ENCODE results near the gene FHOD3.

The FHOD3 gene

DNA sequence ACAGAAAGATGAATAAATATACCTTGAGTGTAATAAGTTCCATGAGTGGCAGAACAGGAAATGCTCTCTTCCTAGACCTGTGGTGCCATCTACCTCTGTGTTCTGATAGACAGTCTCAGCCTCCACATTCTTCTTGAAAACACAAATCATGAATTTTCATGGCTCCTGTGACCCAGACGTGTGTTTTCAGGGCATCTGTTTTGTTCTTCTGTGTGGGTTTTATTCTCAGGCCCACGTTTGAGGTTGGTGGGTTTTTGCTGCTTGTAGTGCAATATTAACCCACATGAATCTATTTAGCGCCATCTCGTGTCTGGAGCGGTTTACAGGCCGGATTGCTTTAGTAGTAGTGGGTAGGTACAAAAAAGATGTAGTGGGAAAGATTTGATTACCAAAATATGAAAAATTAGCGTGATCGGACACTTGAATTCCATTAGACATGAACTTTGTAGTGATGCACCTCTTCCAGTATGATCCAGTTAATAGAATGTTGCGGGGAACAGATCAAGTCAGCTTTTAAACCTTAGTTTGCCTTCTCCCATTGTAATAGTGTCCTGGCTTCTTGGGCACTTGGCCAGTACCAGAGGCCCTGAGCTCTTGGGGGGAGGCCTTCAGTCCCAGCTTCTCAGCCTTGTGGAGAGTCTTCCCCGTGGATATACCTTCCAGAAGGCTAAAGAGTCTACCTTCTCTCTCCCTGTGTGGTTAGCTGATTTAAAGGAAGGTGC is 274.8 kb downstream of the FHOD3 start:
- no peak overlapping the region for H3K27ac ChIP-seq
- TF ChIP-seq CTCF (IDR thresholded peaks at IDR 0.05): peak; percentile 37
- peak; percentile 60 for DNase-seq (ENCODE audit: low spot score)
- H3K4me3 ChIP-seq: peak overlapping the region; percentile 25

GRCh38 chr18:36576339-36576738 is 278.8 kb downstream of the FHOD3 start:
- no peak for TF ChIP-seq CTCF (IDR thresholded peaks at IDR 0.05)
- Histone ChIP-seq H3K27ac (no peak overlapping the region), H3K4me3 (no peak overlapping the region)
- DNase-seq (ENCODE audit: low spot score): no peak

DNA sequence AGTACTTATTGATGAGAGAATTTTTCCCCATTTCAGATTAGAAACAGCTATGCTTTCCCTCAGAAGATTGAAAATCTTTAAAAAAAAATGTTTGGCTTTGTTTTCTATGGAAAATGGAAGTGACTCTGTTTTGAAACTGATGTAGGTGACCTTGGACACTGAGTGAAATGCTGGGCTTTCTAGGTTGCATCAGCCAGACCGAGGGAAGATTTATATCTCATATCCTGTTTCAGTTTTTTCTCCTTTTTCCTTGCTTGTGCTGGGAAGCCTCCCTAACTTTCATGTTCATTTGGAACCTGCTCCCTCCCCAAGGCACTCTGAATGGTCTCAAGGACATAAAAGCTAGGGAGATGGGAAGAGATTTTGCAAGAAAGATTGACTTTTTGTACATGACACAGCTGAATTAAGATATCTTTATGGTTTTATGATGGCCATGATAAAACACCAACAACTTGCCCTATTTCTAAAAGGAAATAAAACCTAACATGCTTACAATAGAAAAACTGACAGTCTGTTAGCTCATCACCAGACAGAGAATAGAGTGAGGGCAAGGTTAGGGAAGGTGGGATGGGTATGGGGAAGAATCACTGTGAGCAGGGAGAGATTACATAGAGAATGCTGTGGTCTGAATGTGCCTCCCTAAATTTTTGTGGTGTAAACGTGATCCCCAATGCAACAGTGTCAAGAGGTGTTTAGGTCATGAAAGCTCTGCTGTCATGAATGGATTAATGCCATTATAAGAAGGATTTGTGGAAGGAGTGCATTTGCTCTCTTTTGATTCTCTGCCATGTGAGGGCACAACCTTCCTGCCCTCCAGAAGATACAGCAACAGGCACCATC is 281.6 kb downstream of the FHOD3 start:
- Histone ChIP-seq H3K27ac (no peak overlapping the region), H3K4me3 (no peak overlapping the region)
- TF ChIP-seq CTCF (IDR thresholded peaks at IDR 0.05): no peak
- peak; percentile 24 for DNase-seq (ENCODE audit: low spot score)

DNA sequence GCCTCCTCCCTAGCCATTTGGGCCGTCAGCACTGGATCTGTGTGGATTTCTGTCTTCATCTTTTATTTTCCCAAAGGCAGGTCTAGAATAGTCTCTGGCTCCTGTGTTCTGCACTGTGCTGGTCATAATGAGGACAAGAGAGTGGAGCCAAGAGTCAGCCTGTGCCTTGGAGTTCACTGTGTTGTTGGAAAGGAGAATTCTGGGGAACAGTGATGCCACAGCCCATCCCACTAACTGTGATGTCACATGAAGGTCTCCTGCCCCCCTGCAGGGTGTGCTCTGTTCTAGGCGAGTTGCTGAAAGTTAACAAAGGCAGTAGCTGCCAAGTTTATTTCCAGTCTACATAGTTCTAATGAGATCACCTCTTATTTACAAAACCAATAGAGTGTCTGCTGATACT is 282.8 kb downstream of the FHOD3 start:
- peak; percentile 61 for DNase-seq (ENCODE audit: low spot score)
- peak overlapping the region; percentile 69 to 80 for H3K27ac ChIP-seq
- TF ChIP-seq CTCF (IDR thresholded peaks at IDR 0.05): no peak
- H3K4me3 ChIP-seq: no peak overlapping the region

DNA sequence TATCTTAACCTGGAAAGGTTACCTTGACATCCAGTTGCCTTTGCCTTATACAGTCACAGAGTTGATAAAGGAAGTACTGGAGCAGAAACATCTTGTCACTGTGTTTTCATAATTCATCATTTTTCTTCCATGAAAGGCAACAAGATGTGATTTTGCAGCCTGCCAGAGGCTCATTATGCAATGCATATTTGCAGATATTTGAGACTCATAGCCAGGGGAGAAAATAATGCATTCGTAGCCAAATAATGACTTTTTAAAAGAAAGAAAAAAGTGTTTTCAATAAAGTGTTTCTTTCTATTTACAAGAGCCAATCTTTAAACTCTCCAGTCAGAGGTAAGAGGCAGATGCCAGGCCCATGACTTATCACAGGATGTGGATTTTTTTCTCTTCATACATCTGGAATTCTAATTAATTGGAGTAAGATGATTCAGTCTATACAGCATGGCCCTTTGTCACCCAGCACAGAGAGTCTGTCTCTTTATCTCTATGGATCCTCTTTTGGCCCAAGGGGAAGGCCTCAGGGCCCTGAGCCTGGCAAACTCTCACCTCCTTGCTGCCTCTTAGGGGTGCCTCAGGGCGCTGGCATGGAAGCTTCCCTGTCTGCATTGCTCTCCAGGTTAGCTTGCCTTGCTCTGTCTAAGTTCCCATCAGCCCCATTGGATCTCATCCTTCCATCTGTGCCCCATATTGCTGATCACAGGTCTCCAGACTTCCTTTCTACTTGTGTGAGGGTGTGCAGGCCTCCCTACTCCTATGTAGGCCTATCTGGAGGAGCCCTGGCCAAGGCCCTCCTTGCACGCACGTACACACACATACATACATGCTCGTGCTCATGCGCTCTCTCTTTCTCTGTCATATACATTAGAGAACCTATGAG is 283.6 kb downstream of the FHOD3 start:
- Histone ChIP-seq H3K4me3 (no peak overlapping the region), H3K27ac (peak overlapping the region; percentile 69 to 80)
- TF ChIP-seq CTCF (IDR thresholded peaks at IDR 0.05): no peak
- DNase-seq (ENCODE audit: low spot score): peak; percentile 46

GRCh38 chr18:36582988-36583745 is 285.7 kb downstream of the FHOD3 start:
- Histone ChIP-seq H3K4me3 (no peak overlapping the region), H3K27ac (no peak overlapping the region)
- DNase-seq (ENCODE audit: low spot score): peak; percentile 12
- no peak for TF ChIP-seq CTCF (IDR thresholded peaks at IDR 0.05)

All from coronary artery (tissue), 2 donors.